HG03103 (cell line): ENCODE results near the gene CYP27B1.

Experiments used
- ATAC-seq: cut with Tn5 transposase; IDR thresholded peaks from one replicate; pipeline ENCODE4 v1.9.1; 2021; ENCODE audit warnings: low read depth; ENCODE audit not compliant: unreplicated experiment

Gene CYP27B1

GRCh38 chr12:57753756-57754337 lies 13.0 kb downstream of the CYP27B1 start:
- ATAC-seq = no peak

DNA sequence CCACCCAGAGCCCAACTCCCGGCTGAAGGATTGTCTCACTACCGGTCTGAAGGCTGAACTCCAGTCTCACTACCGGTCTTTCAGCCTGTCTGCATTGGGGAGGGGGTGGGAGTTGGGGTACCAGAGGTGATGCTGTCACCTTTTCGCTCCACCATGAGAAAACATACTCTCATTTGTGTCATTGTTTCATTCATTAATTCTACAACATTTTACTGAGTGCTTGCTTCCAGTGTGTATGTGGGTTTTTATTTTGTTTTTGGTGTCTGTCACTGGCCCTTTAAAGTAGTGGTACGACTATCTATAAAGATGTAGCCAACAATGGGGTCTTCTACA lies 14.2 kb downstream of the CYP27B1 start:
- no peak for ATAC-seq

DNA sequence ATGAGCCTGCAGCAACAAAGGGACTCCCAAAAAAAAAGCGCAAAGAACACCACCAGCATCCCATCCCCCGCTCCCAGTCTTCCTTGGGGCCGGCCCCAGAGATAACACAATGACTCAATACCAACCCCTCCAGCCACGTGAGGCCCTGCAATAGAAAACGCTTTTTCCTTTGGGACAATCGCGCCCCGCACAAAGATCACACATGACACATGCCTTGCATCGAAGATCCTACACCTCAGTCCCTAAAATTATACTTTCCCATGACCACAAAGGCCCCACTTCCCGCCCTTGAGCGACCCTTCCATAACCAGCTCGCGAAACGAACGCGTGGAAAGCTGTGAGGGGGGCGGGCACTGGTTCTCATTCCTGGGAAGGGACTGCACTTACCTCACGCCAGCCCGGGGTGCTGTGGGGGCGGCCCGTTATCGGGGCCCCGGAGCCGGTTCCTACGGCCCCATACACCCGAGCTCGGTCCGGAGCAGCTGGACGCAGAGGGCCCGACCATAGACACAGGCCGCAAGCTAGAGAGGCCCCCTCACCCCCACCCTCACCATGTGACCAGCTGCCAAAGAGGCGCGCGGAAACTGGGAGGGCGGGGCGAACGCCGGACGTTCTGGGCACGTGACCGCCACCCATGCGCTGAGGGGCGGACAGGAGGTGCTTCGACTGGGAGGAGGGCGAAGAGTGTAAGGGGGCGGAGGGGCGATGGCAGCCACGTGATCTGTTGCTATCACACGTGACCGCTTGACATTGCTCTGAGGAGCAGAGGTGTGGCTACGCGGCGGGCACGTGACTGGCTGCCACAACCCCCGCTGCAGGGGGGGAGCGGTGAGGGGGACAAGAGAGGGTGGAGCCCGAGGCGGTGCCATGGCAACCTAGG lies 14.8 kb downstream of the CYP27B1 start, which contains the start of gene CDK4:
Gene CDK4 (minus strand): TSS at position 523 of the 880 bp plus-strand sequence. CDS start 593 bp downstream, outside the sequence.
- ATAC-seq = peak; percentile 53

DNA sequence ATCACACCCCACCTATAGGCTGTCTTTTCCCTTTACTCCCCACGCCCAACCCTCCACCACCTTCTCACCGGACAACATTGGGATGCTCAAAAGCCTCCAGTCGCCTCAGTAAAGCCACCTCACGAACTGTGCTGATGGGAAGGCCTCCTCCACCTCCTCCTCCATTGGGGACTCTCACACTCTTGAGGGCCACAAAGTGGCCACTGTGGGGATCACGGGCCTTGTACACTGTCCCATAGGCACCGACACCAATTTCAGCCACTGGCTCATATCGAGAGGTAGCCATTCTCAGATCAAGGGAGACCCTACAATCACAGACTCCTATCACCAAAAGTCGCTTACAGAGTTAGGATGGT lies 15.5 kb downstream of the CYP27B1 start:
- ATAC-seq = no peak

DNA sequence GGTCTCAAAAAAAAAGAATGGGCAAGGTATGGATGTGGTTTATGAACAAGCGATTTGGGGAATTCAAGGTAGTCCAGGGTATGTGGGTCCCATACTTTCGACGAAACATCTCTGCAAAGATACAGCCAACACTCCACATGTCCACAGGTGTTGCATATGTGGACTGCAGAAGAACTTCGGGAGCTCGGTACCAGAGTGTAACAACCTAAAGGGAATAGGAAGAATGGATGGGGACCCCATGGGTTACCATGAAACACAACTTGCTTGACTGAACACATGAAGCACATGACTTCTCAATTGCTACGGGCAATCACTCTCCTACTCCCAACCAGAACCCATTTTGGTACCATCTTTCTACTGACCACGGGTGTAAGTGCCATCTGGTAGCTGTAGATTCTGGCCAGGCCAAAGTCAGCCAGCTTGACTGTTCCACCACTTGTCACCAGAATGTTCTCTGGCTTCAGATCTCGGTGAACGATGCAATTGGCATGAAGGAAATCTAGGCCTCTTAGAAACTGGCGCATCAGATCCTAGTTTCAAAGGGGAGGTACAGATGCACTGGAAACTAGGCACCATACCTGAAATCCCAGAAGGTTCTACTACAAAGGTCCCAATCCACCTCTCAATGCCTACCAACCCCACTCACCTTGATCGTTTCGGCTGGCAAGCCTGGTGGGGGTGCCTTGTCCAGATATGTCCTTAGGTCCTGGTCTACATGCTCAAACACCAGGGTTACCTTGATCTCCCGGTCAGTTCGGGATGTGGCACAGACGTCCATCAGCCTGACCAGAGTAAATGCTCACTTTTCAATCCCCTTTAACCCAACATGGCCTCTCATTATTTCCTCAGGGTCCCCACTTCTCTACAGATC lies 16.1 kb downstream of the CYP27B1 start:
- ATAC-seq = no peak

GRCh38 chr12:57749061-57749460 lies 17.8 kb downstream of the CYP27B1 start:
- no peak for ATAC-seq

DNA sequence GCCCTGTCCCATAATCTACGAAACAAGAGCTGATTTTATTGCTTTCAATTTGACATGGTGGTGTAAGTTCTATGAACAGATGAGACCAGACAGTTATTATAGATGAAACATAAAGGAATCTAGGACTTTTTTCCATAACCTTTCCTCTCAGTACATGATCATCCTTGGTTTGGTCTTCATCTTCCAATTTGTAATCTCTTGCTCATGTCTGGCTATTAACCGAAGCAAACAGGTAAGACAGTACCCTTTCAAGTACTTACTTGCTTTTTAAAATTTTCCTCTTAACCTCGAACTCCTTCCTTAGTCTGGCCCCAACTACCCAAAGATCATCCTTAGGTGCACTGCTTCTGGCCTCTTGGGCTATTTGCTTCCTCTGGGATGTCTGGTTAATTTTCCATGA lies 20.9 kb downstream of the CYP27B1 start:
- ATAC-seq = no peak

GRCh38 chr12:57745485-57745881 lies 21.4 kb downstream of the CYP27B1 start:
- no peak for ATAC-seq

DNA sequence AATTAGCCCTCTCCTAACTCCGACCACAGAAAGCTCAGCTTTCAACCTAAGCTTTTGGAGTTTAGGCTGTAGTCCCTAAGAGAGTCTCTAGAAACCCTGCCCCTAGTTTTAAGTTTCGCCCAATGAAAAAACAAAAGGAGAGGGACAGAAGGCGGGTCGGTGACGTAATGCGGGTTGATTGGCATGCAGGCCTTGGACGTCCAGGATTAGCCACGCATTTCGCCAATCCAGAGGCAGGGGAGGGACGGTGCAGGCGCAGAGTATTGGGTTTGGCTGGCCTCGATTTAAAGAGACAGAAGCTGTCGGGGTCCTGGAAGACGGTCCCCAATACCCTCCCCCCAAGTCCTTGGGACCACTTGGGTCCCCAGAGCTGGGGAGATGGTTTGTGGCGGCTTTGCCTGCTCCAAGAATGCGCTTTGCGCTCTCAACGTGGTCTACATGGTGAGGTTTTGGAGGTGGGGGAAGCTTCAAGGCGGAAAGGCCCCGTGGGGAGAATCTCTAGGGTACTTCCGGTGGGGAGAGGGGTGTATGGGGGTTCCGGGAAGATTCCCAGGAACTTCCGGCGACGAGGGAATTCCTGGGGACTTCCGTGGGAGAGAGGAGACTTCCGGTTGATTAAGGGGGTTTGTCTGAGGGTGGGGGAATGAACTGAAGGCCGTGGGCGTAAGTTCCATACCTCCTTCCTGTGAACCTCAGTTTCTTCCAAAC lies 21.9 kb downstream of the CYP27B1 start, which contains the start of gene TSPAN31:
Gene TSPAN31 (plus strand): TSS at position 263 of the 708 bp plus-strand sequence. CDS start 116 bp downstream, at position 379.
- peak; percentile 60 for ATAC-seq

- peak; percentile 27 for ATAC-seq
Measured at GRCh38 chr12:57744194-57744776, 22.6 kb downstream of the CYP27B1 start.

DNA sequence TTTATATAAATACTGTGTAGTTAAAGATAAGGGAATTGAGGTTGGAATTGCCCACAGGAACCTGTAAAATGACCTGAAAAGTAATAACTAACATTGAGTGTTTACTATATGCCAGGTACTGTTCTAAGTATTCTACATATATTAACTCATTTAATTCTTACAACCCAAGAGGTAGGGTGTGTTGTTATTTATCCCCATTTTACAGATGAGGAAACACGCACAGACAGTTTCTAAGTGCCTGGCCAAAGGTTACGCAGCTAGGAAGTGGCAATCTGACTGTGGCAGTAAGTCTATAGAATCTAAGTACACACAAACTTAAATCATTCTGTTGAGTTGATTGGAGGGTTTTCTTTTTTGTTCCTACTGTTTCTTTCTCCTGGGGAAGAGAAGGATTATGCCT lies 23.1 kb downstream of the CYP27B1 start:
- no peak for ATAC-seq

DNA sequence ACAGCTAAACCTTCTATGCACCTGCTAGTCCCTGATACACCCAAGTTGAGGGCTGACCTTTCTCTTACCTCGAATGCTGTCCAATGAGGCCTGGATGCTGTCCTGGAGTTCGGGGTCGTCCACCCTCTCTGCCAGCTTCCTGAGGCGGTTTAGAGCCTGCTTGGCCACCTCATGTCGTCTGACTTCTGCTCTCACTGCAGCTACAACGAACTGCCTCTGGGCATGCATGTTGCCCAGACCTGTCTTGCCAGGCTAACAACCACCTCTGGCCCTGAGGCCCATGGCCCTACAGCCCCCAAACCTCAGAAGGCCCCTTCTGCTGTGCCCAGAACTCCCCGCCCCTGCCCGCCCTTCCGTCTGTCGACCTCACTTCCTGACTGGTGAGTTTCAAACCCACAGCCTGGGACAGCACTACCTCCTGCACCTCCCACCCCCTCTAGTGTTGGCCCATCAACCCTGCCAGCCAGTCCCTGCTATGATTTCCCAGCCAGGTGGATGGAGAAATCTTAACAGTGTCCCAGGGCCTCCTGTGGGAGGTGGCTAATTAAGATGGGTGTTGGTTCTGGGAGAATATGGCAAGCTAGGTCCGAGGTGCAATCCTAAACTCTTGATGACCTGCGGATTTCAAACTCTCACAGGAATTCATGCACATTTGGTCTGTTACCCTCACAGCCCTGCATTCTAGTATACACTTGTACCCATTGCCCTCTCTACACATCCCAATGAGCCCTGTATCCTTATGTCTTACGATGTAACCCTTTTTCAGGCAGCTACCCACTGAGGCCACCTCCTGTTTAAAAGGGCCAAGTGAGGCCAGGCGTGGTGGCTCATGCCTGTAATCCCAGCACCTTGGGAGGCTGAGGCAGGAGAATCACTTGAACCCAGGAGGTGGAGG lies 24.8 kb downstream of the CYP27B1 start:
- peak; percentile 53 for ATAC-seq

- ATAC-seq = no peak
Measured at GRCh38 chr12:57741413-57741789, 25.5 kb downstream of the CYP27B1 start.

GRCh38 chr12:57740656-57741412 lies 26.0 kb downstream of the CYP27B1 start:
- ATAC-seq = peak; percentile 47

GRCh38 chr12:57739914-57740538 lies 26.9 kb downstream of the CYP27B1 start:
- ATAC-seq = no peak

DNA sequence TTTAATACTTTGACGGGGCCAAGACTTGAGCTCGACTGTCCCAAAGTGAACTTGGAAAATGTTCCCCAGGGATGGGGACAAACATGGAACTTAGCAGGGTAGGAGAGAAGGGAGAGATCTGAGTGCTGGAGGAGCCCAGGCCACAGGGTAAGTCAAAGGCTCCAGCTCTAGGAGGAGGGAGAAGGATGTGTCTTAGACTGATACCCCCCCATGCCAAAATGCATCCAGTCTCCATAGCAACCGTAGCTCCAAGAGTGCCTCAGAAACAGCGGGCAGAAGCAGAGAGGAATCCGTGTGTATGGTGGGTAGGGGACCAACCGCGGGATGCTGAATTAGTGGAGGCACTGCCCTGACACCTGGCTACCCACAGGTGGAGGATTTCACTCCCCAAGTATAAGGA lies 27.5 kb downstream of the CYP27B1 start:
- no peak for ATAC-seq

DNA sequence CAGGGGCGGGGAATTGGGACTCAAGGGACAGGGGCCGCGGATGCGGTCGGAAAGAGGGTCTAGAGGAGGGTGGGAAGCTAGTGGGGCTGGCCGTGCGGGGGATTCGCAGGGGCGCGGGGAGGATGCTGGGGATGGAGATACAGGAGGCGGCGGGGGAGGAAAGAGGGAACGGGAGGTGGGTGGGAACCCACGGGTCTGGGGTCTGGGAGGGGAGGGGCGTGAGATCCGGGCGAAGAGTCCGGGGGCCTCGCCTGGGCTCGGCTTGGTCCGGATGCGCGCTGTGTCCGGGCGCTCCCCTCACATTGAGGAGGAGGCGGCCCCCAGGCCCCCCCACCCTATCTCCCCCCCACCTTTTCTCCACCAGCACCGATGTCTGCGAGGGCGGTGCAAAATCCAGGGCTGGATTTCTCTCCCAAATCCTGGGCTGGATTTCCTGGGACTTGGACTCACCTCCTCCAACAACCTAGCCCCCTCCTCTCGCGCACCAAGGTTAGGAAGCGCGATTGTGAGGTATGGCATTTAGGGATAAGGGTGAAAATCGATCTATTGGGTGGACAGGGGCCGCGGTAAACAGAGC lies 28.1 kb downstream of the CYP27B1 start, which contains the start of gene AGAP2:
Gene AGAP2 (minus strand): TSS at position 82 of the 577 bp plus-strand sequence. CDS start 496 bp downstream, outside the sequence.
- ATAC-seq = no peak
